ENCODE data around the gene TRAF1. TPM values are rescaled to one million over a fixed set of nuclear protein-coding genes. Genes with fewer than 3 reads are reported as not detected.

Gene TRAF1
- total RNA-seq, 1 donor, result 0.86 TPM

- DNase-seq (ENCODE audit: low read depth), result peak; percentile 88
- TF ChIP-seq, protein P1, sequence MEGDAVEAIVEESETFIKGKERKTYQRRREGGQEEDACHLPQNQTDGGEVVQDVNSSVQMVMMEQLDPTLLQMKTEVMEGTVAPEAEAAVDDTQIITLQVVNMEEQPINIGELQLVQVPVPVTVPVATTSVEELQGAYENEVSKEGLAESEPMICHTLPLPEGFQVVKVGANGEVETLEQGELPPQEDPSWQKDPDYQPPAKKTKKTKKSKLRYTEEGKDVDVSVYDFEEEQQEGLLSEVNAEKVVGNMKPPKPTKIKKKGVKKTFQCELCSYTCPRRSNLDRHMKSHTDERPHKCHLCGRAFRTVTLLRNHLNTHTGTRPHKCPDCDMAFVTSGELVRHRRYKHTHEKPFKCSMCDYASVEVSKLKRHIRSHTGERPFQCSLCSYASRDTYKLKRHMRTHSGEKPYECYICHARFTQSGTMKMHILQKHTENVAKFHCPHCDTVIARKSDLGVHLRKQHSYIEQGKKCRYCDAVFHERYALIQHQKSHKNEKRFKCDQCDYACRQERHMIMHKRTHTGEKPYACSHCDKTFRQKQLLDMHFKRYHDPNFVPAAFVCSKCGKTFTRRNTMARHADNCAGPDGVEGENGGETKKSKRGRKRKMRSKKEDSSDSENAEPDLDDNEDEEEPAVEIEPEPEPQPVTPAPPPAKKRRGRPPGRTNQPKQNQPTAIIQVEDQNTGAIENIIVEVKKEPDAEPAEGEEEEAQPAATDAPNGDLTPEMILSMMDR (IDR thresholded peaks at IDR 0.05; ENCODE audit: insufficient read depth, low read depth, low read length), result peak; percentile 17
- H3K4me3 ChIP-seq (ENCODE audit: low read depth, low read length), result peak overlapping the region; percentile 84
These were observed 50.4 kb downstream of the TRAF1 start for GRCh38 chr9:120875954-120876841.

GRCh38 chr9:120875643-120875953 lies 51.0 kb downstream of the TRAF1 start:
- H3K4me3 ChIP-seq (ENCODE audit: low read depth, low read length), result peak overlapping the region; percentile 84
- DNase-seq (ENCODE audit: low read depth), result no peak
- TF ChIP-seq, protein P1 (IDR thresholded peaks at IDR 0.05; ENCODE audit: insufficient read depth, low read depth, low read length), result no peak

- TF ChIP-seq, protein P1 (IDR thresholded peaks at IDR 0.05; ENCODE audit: insufficient read depth, low read depth, low read length), result no peak
- no peak for DNase-seq (ENCODE audit: low read depth)
- H3K4me3 ChIP-seq (ENCODE audit: low read depth, low read length), result peak overlapping the region; percentile 84
These were observed 51.4 kb downstream of the TRAF1 start for GRCh38 chr9:120875195-120875565.

- no peak overlapping the region for H3K4me3 ChIP-seq (ENCODE audit: low read depth, low read length)
- no peak for DNase-seq (ENCODE audit: low read depth)
- TF ChIP-seq, protein P1 (IDR thresholded peaks at IDR 0.05; ENCODE audit: insufficient read depth, low read depth, low read length), result no peak
These were observed 52.1 kb downstream of the TRAF1 start for GRCh38 chr9:120874226-120875194.

- TF ChIP-seq, protein P1 (IDR thresholded peaks at IDR 0.05; ENCODE audit: insufficient read depth, low read depth, low read length), result no peak
- no peak for DNase-seq (ENCODE audit: low read depth)
- H3K4me3 ChIP-seq (ENCODE audit: low read depth, low read length), result no peak overlapping the region
These were observed 53.1 kb downstream of the TRAF1 start for GRCh38 chr9:120873512-120873911.

GRCh38 chr9:120872791-120873502 lies 53.6 kb downstream of the TRAF1 start:
- TF ChIP-seq, protein P1 (IDR thresholded peaks at IDR 0.05; ENCODE audit: insufficient read depth, low read depth, low read length), result no peak
- no peak for DNase-seq (ENCODE audit: low read depth)
- no peak overlapping the region for H3K4me3 ChIP-seq (ENCODE audit: low read depth, low read length)
